Thyroid gland (tissue), 4 donors: ENCODE results near the gene CD180. TPM values are rescaled to one million over a fixed set of nuclear protein-coding genes. Genes with fewer than 3 reads are reported as not detected.

Experiments
- DNase-seq, 2 donors: peaks; one replicate each; pipeline ENCODE4 v3.0.0-alpha.2; 2019
- H3K27ac ChIP-seq, 3 donors: fragments of 200-600 bp; sonication (generic); 1 replicate in 2 of 3; 2 replicates in 1 of 3; pipeline ENCODE4 v1.5.1; 2016 to 2019; ENCODE audit warnings: mild to moderate bottlenecking in 1 of 3, moderate library complexity in 1 of 3
- H3K27me3 ChIP-seq: fragments of 200-600 bp; sonication (generic); one replicate; pipeline ENCODE4 v1.5.1; 2019
- H3K36me3 ChIP-seq, 2 donors: fragments of 200-600 bp; sonication (generic); one replicate each; pipeline ENCODE4 v1.5.1; 2016 to 2019
- H3K4me1 ChIP-seq, 2 donors: fragments of 200-600 bp; sonication (generic); one replicate each; pipeline ENCODE4 v1.5.1; 2017 to 2019
- H3K4me3 ChIP-seq, 3 donors: fragments of 200-600 bp; sonication (generic); replicated peaks in 1 of 3; 1 replicate in 2 of 3; 2 replicates in 1 of 3; pipeline ENCODE4 v1.5.1; 2016; ENCODE audit warnings: mild to moderate bottlenecking in 1 of 3
- H3K9me3 ChIP-seq: fragments of 200-600 bp; sonication (generic); one replicate; pipeline ENCODE4 v1.5.1; 2017
- POLR2A ChIP-seq, 2 donors: fragments of 450-650 bp; IDR thresholded peaks; one replicate each; pipeline ENCODE4 v1.6.1; 2017; ENCODE audit warnings: antibody characterized with exemption in 2 of 2, mild to moderate bottlenecking in 2 of 2, moderate library complexity in 1 of 2
- WGBS, 2 donors: methylation state at CpG; one replicate each; pipeline ENCODE4 v1.1.5; 2017; 5-methylcytosine and 5-hydroxymethylcytosine counted together
- intact Hi-C: fragments of 100-400 bp; cut with DNase I; formaldehyde crosslinking; loops from one replicate; pipeline ENCODE4 v1.15.1; 2023
- total RNA-seq, 4 donors: library from RNA; depleted of rRNA; stranded (reverse); fragments of >200 nt; gene quantifications; one replicate each; pipeline ENCODE4 v1.2.3, GENCODE V29; 2016
- TF ChIP-seq, protein P1 (sequence below), 6 experiments: fragments of 200-600 bp in 3 of 6; fragments of 450-650 bp in 3 of 6; sonication (generic) in 3 of 6; IDR thresholded peaks; one replicate each; pipeline ENCODE4 v1.5.1; 2016 to 2019; ENCODE audit warnings: antibody characterized with exemption in 6 of 6, mild to moderate bottlenecking in 2 of 6, inconsistent platforms in 1 of 6, moderate library complexity in 1 of 6

CD180 gene
- total RNA-seq, 4 donors from 2014 or later, result 0.20 to 1.1 (median 0.61) TPM

- Histone ChIP-seq H3K27ac (no peak overlapping the region), H3K36me3 (no peaks in the 10 kb centered on the region), H3K9me3 (no peaks in the 10 kb centered on the region), H3K4me3 (no peak overlapping the region), H3K4me1 (peaks cover 4 to 14% of the 10 kb centered on the region in 2 donors), H3K27me3 (no peaks in the 10 kb centered on the region)
- 97% methylated on average over 3 of the region's 3 CpGs for WGBS, 2 donors
- TF ChIP-seq, protein P1, sequence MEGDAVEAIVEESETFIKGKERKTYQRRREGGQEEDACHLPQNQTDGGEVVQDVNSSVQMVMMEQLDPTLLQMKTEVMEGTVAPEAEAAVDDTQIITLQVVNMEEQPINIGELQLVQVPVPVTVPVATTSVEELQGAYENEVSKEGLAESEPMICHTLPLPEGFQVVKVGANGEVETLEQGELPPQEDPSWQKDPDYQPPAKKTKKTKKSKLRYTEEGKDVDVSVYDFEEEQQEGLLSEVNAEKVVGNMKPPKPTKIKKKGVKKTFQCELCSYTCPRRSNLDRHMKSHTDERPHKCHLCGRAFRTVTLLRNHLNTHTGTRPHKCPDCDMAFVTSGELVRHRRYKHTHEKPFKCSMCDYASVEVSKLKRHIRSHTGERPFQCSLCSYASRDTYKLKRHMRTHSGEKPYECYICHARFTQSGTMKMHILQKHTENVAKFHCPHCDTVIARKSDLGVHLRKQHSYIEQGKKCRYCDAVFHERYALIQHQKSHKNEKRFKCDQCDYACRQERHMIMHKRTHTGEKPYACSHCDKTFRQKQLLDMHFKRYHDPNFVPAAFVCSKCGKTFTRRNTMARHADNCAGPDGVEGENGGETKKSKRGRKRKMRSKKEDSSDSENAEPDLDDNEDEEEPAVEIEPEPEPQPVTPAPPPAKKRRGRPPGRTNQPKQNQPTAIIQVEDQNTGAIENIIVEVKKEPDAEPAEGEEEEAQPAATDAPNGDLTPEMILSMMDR (IDR thresholded peaks at IDR 0.05), result no peak
- no peak for TF ChIP-seq POLR2A (IDR thresholded peaks at IDR 0.05)
- intact Hi-C loops, result no loop called here
- no peak for DNase-seq
These were observed 12.7 kb downstream of the CD180 start for GRCh38 chr5:67183859-67184258.

DNA sequence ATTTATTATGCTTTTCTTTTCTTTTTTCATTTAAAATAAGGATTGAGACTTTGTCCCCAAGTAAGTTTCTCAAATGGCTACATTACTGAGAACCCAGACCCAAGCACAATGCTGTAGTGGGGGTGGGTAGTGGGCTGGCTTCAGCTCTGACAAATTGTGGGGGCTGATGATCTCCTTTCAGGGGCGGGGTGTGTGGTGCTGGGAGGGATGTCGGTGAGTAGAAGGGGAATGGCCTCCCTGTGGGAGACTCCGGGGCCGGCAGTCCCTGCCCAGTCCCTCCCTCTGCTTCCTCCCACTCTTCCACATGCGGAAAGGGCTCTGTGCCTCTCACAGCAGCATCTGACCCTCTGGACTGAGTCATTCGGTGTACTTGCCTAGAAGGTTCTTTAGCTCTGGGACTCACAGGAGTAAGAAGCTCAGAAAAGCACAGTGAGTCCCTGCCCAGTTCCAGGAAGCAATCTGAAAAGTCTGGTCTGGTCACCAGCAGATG lies 14.3 kb downstream of the CD180 start:
- no peaks in the 10 kb centered on the region for H3K9me3 ChIP-seq
- intact Hi-C loops, result no loop called here
- peaks cover 4 to 14% of the 10 kb centered on the region in 2 donors for H3K4me1 ChIP-seq
- no peaks in the 10 kb centered on the region for H3K27me3 ChIP-seq
- no peak for DNase-seq
- no peak for TF ChIP-seq POLR2A (IDR thresholded peaks at IDR 0.05)
- TF ChIP-seq, protein P1 (IDR thresholded peaks at IDR 0.05), result no peak
- no peak overlapping the region for H3K4me3 ChIP-seq
- no peaks in the 10 kb centered on the region for H3K36me3 ChIP-seq
- 24 to 32% methylated on average over 6 of the region's 6 CpGs for WGBS, 2 donors
- peak overlapping the region in 1 of 3 donors; percentile 9 for H3K27ac ChIP-seq

- intact Hi-C loops, result no loop called here
- Histone ChIP-seq H3K9me3 (no peaks in the 10 kb centered on the region), H3K27ac (peak overlapping the region in 1 of 3 donors; percentile 9), H3K4me1 (peaks cover 4 to 14% of the 10 kb centered on the region in 2 donors), H3K36me3 (no peaks in the 10 kb centered on the region), H3K4me3 (no peak overlapping the region), H3K27me3 (no peaks in the 10 kb centered on the region)
- no peak for DNase-seq
- TF ChIP-seq, protein P1 (IDR thresholded peaks at IDR 0.05), result no peak
- no peak for TF ChIP-seq POLR2A (IDR thresholded peaks at IDR 0.05)
- WGBS, 2 donors, result 71 to 79% methylated on average over 5 of the region's 5 CpGs
These were observed 14.9 kb downstream of the CD180 start for GRCh38 chr5:67181648-67182221.

DNA sequence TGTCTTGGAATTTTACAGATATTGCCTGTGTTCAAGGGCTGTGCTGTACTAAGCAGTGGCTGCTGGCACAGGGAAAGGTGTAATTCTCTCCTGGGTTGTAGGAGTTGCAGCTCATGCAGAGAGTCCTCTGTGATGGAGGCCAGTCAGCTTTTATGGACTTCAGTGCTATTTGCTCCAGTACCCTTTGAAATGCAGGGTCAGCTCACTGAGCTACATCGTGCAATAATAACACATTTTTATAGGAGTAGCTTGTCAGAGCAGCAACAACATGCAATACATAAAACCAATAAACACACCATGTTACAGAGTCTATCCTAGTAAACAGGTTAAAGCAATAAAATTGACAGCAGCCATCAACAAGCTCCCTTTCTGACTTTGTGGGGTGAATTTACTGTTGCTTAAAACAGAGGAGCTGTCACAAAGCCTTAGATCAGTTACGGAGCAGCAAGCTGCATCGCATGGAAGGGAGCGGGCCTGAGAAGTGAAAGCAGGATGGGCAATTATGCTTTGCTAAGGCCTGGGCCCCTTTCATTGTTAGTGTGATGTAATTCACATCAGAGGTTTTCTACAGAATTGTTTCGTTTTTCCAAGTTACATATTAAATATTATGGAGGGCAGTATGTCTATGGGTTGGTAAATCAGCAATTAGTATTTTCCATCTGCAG lies 16.8 kb downstream of the CD180 start:
- Histone ChIP-seq H3K36me3 (no peaks in the 10 kb centered on the region), H3K4me3 (no peak overlapping the region), H3K27ac (no peak overlapping the region), H3K27me3 (no peaks in the 10 kb centered on the region), H3K9me3 (no peaks in the 10 kb centered on the region), H3K4me1 (peaks cover 4 to 14% of the 10 kb centered on the region in 2 donors)
- TF ChIP-seq POLR2A (IDR thresholded peaks at IDR 0.05), result no peak
- TF ChIP-seq, protein P1 (IDR thresholded peaks at IDR 0.05), result no peak
- intact Hi-C loops, result no loop called here
- DNase-seq, result peak in 1 of 2 donors; percentile 7
- WGBS, 2 donors, result 84% methylated on average over 5 of the region's 5 CpGs

DNA sequence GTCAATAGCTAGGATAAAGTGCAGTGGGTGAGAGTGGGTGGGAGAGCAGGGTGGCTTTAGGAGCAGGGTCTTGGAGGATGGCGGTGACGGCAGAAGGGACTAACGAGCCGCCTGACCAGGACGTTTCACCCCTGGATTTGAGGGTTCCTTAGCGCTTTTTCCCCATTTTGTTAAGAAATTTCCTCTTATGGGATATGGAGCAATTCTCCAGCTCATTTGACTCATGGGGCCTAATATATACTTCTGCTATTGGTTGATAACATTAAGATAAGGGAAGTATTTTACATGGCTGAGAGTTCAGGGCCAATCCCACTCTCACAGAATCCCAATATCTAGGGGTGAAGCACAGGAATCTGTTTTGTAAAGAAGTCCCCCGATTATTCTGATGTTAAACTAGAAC lies 17.6 kb downstream of the CD180 start:
- H3K9me3 ChIP-seq, result no peaks in the 10 kb centered on the region
- no peak overlapping the region for H3K4me3 ChIP-seq
- no peak for DNase-seq
- no peak overlapping the region for H3K27ac ChIP-seq
- no peaks in the 10 kb centered on the region for H3K36me3 ChIP-seq
- intact Hi-C loops, result no loop called here
- no peaks in the 10 kb centered on the region for H3K27me3 ChIP-seq
- 95 to 98% methylated on average over 7 of the region's 7 CpGs for WGBS, 2 donors
- TF ChIP-seq, protein P1 (IDR thresholded peaks at IDR 0.05), result no peak
- no peak for TF ChIP-seq POLR2A (IDR thresholded peaks at IDR 0.05)
- peaks cover 4 to 14% of the 10 kb centered on the region in 2 donors for H3K4me1 ChIP-seq
